Measurements from ENCODE around the gene PPFIA3. TPM values are rescaled to one million over a fixed set of nuclear protein-coding genes. Genes with fewer than 3 reads are reported as not detected.

PPFIA3 gene
- total RNA-seq, 1 donor = 2.2 TPM

DNA sequence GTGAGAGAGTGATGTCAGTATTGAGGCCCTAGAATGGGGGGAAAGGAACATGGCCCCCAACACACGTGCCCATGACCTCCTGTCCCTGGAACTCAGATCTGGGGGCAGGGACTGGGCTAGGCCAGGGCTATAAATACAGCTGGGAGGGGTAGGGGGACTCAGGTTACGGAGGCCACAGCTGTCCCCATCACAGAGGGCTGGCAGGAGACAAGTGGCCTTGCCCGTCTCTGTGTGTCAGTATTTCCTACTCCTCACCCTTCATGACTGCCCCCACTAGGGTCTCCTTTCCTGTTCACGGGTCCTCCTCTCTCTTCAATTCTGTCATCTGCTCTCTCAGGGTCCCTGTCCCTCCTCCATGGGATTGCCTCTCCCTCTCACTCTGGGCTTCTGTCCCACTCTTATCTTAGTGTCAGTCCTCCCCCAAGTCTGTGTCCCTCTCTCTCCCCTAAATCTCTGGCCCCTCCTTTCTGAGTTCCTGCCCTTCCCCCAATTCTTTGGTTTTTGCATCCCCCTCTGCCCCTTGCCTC lies 36.5 kb downstream of the PPFIA3 start:
- no peak for DNase-seq (ENCODE audit: low read depth)
- TF ChIP-seq, protein P1, sequence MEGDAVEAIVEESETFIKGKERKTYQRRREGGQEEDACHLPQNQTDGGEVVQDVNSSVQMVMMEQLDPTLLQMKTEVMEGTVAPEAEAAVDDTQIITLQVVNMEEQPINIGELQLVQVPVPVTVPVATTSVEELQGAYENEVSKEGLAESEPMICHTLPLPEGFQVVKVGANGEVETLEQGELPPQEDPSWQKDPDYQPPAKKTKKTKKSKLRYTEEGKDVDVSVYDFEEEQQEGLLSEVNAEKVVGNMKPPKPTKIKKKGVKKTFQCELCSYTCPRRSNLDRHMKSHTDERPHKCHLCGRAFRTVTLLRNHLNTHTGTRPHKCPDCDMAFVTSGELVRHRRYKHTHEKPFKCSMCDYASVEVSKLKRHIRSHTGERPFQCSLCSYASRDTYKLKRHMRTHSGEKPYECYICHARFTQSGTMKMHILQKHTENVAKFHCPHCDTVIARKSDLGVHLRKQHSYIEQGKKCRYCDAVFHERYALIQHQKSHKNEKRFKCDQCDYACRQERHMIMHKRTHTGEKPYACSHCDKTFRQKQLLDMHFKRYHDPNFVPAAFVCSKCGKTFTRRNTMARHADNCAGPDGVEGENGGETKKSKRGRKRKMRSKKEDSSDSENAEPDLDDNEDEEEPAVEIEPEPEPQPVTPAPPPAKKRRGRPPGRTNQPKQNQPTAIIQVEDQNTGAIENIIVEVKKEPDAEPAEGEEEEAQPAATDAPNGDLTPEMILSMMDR (IDR thresholded peaks at IDR 0.05; ENCODE audit: insufficient read depth, low read depth, low read length) = no peak
- H3K4me3 ChIP-seq (ENCODE audit: low read depth, low read length) = no peak overlapping the region

DNA sequence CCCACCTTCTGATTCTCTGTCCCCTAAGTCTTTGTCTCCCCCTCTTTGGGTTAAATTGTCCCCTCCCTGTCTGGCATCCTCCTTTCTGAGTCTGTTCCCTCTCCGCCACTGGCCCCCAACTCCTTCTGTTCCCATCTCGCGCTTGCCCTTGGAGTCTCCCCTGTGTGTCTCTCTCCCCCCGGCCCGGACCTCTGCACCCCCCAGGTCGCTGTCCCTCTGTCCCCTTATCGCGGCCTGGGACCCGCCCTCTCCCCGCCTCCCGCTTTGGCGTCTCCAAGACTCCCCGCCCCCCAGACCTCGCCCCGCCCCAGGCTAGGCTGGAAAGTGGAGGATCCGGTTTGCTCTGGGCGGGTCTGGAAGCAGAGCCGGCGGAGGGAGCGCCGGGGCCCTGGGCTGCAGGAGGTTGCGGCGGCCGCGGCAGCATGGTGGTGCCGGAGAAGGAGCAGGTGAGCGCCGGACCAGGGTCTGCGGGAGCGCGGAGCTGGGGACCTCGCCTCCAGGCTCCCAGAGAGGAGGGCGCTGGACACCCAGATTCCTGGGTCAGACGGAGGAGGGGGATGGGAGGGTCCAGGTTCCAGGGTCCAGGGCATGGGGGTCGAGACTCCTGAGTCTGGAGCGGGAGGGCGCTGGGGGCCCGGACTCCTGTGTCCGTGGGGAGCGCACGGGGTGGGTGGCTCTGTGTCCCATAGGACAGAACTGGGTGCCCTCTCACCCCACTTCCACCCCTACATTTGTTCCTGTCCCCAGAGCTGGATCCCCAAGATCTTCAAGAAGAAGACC lies 38.3 kb downstream of the PPFIA3 start, which contains the start of gene TRPM4:
TSS of gene TRPM4 (plus strand) at position 348 of the 780 bp plus-strand sequence. CDS start at position 423, 75 bp downstream.
- TF ChIP-seq, protein P1 (IDR thresholded peaks at IDR 0.05; ENCODE audit: insufficient read depth, low read depth, low read length) = no peak
- DNase-seq (ENCODE audit: low read depth) = peak; percentile 73
- peak within 1 kb of the TSS; percentile 94 for H3K4me3 ChIP-seq (ENCODE audit: low read depth, low read length)

DNA sequence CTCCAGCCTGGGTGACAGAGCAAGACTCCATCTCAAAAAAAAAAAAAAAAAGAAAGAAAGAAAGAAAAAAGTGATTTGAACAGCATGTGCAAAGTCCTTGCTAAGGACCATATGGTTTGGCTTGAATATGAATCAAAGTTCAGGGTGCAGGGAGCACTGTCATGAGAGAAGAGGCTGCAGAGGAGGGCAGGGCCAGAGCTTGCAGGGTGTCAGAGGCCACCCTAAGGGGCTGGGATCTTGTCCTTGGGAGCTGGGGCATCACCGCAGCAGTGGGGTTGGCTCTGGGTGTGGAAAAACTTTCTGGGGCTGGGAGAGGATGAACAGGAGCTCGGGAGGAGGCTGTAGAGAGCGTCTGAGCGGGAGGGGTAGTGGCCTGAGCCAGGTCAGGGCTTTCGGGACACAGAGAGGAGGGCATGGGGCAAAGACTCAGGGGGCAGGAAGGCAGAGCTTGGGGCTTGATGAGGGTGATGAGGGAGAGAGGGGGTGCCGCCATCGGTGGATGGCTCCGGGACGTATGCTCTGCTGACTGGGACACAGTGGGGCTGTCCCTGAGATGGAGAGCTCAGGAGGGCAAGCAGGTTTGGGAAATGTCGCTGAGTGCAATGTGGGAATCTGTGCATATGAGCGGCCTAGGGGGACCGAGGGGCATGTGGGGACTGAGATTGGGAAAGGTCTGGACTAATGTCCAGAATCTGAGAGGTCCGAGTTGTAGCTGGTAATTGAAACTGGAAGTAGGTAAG lies 41.3 kb downstream of the PPFIA3 start:
- TF ChIP-seq, protein P1 (IDR thresholded peaks at IDR 0.05; ENCODE audit: insufficient read depth, low read depth, low read length) = no peak
- H3K4me3 ChIP-seq (ENCODE audit: low read depth, low read length) = no peak overlapping the region
- no peak for DNase-seq (ENCODE audit: low read depth)

DNA sequence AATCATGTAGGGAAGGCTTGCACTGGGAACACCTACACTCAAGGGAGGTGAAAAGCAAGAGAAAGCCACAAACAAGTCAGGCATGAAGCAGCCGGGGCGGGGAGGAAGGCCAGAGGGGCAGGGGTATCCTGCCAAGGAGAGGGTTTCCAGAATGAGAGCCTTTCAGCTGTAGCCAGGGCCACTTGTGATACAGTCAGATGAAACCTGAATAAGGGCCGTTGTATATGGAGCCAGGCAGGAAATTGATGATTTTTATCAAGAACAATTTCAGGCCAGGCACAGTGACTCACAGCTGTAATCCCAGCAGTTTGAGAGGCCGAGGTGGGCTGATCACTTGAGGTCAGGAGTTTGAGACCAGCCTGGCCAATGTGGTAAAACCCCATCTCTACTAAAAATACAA lies 42.6 kb downstream of the PPFIA3 start:
- H3K4me3 ChIP-seq (ENCODE audit: low read depth, low read length) = no peak overlapping the region
- TF ChIP-seq, protein P1 (IDR thresholded peaks at IDR 0.05; ENCODE audit: insufficient read depth, low read depth, low read length) = no peak
- DNase-seq (ENCODE audit: low read depth) = no peak

DNA sequence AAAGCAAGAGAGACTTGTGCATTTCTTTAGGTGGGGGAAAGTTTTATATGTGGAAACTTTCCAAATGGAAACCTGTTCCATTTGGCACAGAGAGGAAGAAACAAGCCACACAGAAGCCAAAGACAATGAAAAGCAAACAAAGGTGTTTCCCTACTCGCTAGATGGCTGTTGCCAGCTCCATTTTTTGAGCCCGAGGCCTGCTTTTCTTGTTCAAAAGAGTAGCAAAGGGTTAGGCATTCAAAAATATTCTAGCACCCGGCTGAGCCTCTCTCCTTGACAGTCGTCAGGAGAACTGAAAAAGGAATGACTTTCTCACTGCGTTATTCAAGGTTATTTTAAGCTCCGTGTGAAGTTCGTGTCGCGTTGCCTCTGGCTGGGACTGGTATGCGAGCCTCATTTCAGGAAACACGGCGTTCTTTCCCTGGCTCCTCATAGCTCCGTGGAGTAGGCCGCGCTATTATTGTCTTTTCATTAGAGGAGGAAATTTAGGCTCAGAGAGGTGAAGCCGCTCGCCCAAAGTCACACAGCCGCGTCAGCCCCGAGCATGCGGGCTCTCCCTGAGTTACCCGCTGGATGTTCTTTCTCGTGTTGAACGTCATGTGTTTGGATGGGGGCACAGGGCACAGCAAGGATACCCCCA lies 45.9 kb downstream of the PPFIA3 start:
- no peak overlapping the region for H3K4me3 ChIP-seq (ENCODE audit: low read depth, low read length)
- TF ChIP-seq, protein P1 (IDR thresholded peaks at IDR 0.05; ENCODE audit: insufficient read depth, low read depth, low read length) = no peak
- no peak for DNase-seq (ENCODE audit: low read depth)

DNA sequence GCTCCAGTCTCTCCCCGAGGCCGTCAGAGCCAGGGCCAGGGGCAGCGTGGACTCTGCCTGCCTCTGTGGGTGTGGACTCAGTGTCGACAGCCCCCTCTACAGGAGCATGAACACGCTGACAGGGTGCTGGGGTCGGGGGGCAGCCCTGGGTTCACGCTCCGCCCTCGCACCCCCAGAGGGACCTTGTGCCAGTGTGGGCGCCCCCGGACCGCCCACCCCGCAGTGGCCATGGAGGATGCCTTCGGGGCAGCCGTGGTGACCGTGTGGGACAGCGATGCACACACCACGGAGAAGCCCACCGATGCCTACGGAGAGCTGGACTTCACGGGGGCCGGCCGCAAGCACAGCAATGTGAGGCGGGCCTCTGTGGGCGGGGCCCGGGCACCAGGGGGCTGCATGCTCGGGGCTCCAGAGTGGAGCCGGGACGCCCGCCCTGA lies 46.5 kb downstream of the PPFIA3 start:
- H3K4me3 ChIP-seq (ENCODE audit: low read depth, low read length) = no peak overlapping the region
- TF ChIP-seq, protein P1 (IDR thresholded peaks at IDR 0.05; ENCODE audit: insufficient read depth, low read depth, low read length) = no peak
- no peak for DNase-seq (ENCODE audit: low read depth)

Measured in fibroblast of villous mesenchyme (primary cell).